ENCODE results near the gene TRIM73.
"Not testable (repeated sequence)": the region's sequence is repeated elsewhere in the genome, so short reads cannot be mapped to it uniquely, and the experiment has no call there.

TRIM73 gene

DNA sequence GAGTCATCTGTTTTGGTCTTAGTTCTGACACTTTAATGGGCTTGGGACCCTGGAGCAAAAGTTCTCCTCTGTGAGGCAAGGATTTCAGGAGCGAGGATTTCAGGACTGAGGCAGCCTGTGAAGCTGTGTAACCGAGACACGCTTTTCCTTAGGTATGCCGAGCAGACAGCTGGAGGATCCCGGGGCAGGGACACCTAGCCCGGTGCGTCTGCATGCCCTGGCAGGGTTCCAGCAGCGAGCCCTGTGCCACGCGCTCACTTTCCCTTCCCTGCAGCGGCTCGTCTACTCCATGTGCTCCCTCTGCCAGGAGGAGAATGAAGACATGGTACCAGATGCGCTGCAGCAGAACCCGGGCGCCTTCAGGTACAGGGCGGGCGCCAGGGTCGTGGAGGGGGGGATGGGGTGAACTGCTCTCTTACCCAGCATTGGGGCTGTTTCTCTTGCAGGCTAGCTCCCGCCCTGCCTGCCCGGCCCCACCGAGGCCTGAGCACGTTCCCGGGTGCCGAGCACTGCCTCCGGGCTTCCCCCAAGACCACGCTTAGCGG lies 20.5 kb downstream of the TRIM73 start:
- DNase-seq, result not testable (repeated sequence)

- not testable (repeated sequence) for DNase-seq
Observed at GRCh38 chr7:75416787-75417186, 21.4 kb downstream of the TRIM73 start.

DNA sequence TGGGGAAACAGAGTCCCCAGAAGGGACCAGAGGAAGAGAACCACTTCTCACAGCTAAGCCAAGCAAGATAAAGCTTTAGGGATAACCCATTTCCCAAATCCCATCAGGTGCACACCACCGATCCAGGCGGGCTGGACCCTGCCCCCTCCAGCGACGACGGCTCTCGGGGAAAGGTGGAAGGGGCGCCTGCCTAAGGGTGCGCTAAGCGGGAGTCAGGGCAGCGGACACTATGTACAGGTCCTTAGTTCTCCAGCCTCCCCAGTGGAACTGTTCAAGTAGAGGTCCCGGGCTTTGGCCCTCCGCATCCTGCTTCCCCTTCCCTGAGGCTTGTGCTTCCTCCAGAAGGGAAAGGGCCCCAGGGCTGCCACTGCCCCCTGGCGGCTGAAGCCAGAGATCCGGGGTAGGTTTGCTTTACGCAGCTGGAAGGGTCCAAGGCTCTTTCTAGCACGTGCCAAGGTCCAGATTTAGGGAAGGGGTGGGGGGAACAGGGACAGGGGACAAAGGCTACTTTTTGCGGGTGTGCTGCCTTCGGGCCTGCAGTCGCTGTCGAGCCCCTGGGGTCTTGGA lies 22.9 kb downstream of the TRIM73 start:
- not testable (repeated sequence) for DNase-seq

- DNase-seq, result not testable (repeated sequence)
Observed at GRCh38 chr7:75419210-75419609, 23.8 kb downstream of the TRIM73 start.

GRCh38 chr7:75419693-75420092 lies 24.3 kb downstream of the TRIM73 start:
- not testable (repeated sequence) for DNase-seq

DNA sequence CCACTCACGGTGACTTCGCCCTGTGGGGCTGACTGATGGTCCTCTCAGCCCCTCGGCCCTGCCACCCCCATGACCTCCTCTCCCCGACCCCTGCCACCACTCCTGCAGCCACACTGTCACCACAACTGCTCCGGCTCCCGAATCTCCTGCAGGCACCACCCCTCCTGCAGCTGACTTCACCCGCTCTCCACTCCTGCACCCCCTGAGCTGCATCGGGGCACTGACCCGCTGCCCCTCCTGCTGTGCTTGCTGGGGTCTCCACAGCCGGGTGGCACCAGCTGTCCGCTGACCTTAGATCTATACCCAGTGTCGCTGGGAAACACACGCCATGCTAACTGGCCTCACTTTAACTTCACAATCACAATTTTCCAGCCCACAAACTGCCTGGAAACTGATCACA lies 24.7 kb downstream of the TRIM73 start:
- DNase-seq, result not testable (repeated sequence)

GRCh38 chr7:75421798-75422710 lies 26.6 kb downstream of the TRIM73 start:
- not testable (repeated sequence) for DNase-seq

DNA sequence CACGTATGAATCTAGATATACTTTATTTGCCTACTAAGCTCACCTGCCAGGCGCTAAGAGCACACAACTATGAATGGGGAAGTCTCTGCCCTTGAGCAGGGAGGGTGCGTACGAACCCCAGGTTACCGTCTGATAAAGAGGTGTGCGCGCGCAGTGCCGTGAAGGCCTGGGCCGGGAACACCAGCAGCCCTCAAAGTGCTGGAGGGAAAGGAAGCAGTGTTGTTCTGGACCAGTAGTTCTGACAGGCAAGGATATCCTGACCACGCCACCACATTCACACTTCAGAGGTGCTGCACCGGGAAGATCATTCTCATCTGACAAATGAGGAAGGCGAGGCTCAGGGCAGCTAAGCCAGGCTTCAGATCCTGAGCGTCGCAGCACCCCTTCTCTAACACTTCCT lies 28.1 kb downstream of the TRIM73 start:
- DNase-seq, result not testable (repeated sequence)

DNA sequence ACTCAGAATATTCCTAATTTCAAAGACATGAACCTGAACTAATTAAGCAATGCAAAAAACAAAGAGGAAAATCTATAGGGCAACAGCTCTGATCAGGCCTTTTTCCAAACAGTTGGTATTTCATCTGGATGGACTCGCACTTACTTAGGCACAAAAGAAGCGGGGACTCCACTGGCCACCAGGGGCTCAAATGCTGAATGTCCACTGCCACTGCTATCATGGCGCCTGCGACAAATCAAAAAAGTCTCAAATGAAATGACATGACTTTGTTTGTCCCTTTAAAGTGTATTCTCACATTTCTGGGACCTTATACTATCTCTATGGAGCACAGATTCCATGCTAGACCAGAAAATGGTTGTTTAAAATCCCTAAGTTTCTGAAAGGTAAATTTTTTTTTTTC lies 43.6 kb downstream of the TRIM73 start:
- DNase-seq, result not testable (repeated sequence)

- not testable (repeated sequence) for DNase-seq
Observed at GRCh38 chr7:75442101-75442464, 46.7 kb downstream of the TRIM73 start.

DNA sequence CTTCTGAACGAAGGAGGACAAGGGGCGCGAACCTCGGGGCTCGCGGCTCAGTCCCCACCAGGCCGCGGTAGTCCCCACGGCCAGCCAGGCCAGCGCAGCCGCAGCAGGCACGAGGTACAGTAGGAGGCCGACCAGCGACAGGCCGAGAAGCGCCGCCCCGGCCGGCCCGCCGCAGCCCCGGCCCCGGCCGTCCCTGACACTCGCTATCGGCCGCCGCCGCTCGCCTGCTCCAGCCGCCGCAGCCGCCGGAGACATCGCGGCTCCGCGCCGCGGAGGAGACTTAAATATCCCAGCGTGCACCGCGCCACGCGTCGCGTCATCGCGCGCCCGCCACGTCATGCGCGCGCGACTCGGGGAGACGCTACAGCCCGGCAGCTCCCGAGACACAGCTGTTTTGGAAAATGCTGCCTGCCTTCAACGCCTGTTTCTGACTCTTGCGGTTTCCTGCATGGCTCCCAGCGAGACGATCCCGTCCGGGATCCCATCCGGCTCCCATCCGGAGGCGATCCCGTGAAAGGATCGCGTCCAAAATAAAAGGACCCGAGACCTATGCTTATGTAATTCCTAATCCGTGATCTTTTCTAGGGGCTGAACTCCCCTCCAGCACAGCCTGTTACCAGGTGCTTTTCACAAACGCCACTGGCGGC lies 47.2 kb downstream of the TRIM73 start:
- DNase-seq, result not testable (repeated sequence)

DNA sequence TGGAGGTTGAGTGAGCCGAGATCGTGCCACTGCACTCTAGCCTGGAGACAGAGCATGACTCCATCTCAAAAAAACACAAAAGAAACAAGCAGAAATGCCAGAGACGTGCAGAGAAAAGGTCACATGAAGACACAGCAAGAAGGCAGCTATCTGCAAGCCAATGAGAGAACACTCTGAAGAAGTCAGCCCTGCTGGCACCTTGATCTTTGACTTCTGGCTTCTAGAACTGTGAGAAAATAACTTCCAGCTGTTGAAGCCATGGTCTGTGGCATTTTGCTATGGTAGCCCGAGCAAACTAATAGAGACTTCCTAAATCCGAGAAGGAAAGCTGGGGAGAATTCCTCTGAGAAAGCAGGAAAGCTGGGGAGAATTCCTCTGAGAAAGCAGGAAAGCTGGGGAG lies 54.5 kb downstream of the TRIM73 start:
- not testable (repeated sequence) for DNase-seq

- DNase-seq, result not testable (repeated sequence)
Observed at GRCh38 chr7:75452494-75452955, 57.1 kb downstream of the TRIM73 start.
